Mucosa of descending colon (tissue), 3 donors: ENCODE results near the gene AGT. TPM values are rescaled to one million over a fixed set of nuclear protein-coding genes. Genes with fewer than 3 reads are reported as not detected.

Source experiments
- total RNA-seq, 3 donors: library from RNA; stranded (reverse); fragmentation: NEBNext Ultra II Directional in 2 of 3; extraction: Animal tissue kit (Norgen Biotek cat#: 25700) in 2 of 3; gene quantifications; one replicate each; pipeline versions ENCODE4 v1.2.1 to v1.2.4, GENCODE V29; 2021 to 2023
- donor health status: DM: no; HTN: no; CAD: no; lungs with moderate emphysema.
- donor health status: DM: no; HTN: no; CAD: no.
- donor health status: DM: no; HTN: yes; CAD: no.

Gene AGT
- total RNA-seq, 3 donors from 2014 or later = 1.0 to 4.8 (median 1.1) TPM

Other genes with a start within 250 kb of the AGT start
- gene COG2, start 71.6 kb downstream of the AGT start, total RNA-seq = 10 to 100 TPM; 38.0 to 46.2 (median 38.1) TPM
- gene CAPN9, start 33.3 kb upstream of the AGT start, total RNA-seq = 10 to 100 TPM; 11.4 to 30.8 (median 28.8) TPM
- gene C1orf198, start 154.4 kb upstream of the AGT start, total RNA-seq = 10 to 100 TPM in 2 of 3 donors, 1 to 10 TPM in 1; 9.8 to 35.9 (median 15.5) TPM